Measurements from ENCODE around the gene ABCA9. TPM values are rescaled to one million over a fixed set of nuclear protein-coding genes. Genes with fewer than 3 reads are reported as not detected.

Gene ABCA9
- total and polyA plus RNA-seq, 8 donors: 0.76 to 4.5 (median 2.4) TPM

DNA sequence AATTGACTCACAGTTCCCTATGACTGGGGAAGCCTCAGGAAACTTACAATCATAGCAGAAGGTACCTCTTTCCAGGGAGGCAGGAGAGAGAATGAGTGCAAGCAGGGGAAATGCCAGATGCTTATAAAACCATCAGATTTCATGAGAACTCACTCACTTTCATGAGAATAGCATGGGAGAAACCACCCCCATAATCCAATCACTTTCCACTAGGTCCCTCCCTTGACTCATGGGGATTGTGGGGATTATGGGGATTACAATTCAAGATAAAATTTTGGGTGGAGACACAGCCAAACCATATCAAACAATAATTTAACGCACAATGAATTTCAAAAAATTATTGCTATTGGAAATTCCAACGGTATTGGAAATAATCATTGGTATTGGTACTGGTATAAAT lies 15.1 kb downstream of the ABCA9 start:
- intact Hi-C loops (cut with DNase I): no loop called here
- TF ChIP-seq, protein P1, sequence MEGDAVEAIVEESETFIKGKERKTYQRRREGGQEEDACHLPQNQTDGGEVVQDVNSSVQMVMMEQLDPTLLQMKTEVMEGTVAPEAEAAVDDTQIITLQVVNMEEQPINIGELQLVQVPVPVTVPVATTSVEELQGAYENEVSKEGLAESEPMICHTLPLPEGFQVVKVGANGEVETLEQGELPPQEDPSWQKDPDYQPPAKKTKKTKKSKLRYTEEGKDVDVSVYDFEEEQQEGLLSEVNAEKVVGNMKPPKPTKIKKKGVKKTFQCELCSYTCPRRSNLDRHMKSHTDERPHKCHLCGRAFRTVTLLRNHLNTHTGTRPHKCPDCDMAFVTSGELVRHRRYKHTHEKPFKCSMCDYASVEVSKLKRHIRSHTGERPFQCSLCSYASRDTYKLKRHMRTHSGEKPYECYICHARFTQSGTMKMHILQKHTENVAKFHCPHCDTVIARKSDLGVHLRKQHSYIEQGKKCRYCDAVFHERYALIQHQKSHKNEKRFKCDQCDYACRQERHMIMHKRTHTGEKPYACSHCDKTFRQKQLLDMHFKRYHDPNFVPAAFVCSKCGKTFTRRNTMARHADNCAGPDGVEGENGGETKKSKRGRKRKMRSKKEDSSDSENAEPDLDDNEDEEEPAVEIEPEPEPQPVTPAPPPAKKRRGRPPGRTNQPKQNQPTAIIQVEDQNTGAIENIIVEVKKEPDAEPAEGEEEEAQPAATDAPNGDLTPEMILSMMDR (IDR thresholded peaks at IDR 0.05): no peak
- no peak for ATAC-seq

DNA sequence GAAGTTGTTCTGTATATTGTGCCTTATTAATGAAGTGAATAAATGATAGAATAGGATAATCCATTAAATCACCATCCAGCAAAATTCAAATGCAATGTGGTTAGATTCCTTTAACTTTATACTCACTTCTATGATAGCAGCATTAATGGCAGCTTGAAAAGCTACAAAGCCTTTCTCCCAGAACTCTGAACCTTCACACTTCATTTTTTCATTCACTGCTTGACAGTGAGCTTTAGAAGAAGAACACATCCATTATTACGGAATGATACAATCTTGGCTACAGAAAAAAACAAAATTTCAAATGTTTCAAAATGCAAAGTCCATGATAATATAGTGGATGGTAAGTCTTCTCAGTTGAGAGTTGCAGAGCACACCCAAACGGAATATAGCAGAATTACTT lies 16.4 kb downstream of the ABCA9 start:
- Histone ChIP-seq H3K4me3 (no peak overlapping the region), H3K36me3 (no peaks in the 10 kb centered on the region), H3K27me3 (no peaks in the 10 kb centered on the region), H3K9me3 (peaks cover 0 to 3% (median 0%) of the 10 kb centered on the region in 4 donors), H3K27ac (no peak overlapping the region), H3K4me1 (peaks cover 7 to 16% (median 16%) of the 10 kb centered on the region in 3 donors)
- no peak for ATAC-seq
- intact Hi-C loops (cut with DNase I): no loop called here
- no peak for DNase-seq
- WGBS, 2 donors: 98 to 99% methylated on average over 2 of the region's 2 CpGs
- FAIRE-seq: no peak
- TF ChIP-seq, protein P1 (IDR thresholded peaks at IDR 0.05): no peak

More for the DNA sequence above, 15.1 kb downstream of the ABCA9 start:
- DNase-seq (no peak), FAIRE-seq (no peak)
- Histone ChIP-seq H3K27me3 (no peaks in the 10 kb centered on the region), H3K27ac (no peak overlapping the region), H3K4me1 (peaks cover 7 to 21% (median 16%) of the 10 kb centered on the region in 3 donors), H3K4me3 (no peak overlapping the region), H3K36me3 (no peaks in the 10 kb centered on the region), H3K9me3 (peaks cover 0 to 3% (median 0%) of the 10 kb centered on the region in 4 donors)
- 97 to 99% methylated on average over 2 of the region's 2 CpGs for WGBS, 2 donors

DNA sequence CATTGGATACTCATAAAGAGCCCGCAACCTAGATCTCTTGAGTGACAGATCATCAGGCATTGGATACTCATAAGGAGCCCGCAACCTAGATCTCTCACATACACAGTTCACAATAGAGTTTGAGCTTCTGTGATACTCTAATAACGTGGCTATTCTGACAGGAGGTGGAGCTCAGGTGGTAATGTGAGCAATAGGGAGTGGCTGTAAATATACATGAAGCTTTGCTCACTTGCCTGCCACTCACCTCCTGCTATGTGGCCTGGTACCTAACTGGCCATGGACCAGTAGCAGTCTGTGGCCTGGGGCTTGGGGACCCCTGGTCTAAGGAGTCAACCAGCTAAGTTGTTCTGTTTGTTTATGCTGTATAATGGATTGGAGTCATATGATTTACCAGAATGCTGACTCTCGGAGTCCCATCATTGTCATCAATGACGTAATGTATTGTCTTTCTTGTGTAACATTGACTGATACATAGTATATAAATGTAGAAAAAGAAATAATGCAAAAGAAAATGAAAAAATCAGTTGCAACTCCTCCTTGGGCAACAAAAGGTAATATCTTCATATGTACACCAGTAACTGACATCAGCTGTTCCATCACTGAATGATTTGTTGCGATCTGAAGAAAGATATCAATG lies 17.5 kb downstream of the ABCA9 start:
- H3K27ac ChIP-seq: no peak overlapping the region
- ATAC-seq (no peak), DNase-seq (no peak), FAIRE-seq (no peak)
- H3K4me3 ChIP-seq: no peak overlapping the region
- intact Hi-C loops (cut with DNase I): no loop called here
- H3K27me3 ChIP-seq: no peaks in the 10 kb centered on the region
- H3K9me3 ChIP-seq: peaks cover 0 to 3% (median 0%) of the 10 kb centered on the region in 4 donors
- H3K4me1 ChIP-seq: peaks cover 6 to 15% (median 8%) of the 10 kb centered on the region in 3 donors
- 90% methylated on average over 6 of the region's 6 CpGs for WGBS, 2 donors
- H3K36me3 ChIP-seq: no peaks in the 10 kb centered on the region
- TF ChIP-seq, protein P1 (IDR thresholded peaks at IDR 0.05): no peak

DNA sequence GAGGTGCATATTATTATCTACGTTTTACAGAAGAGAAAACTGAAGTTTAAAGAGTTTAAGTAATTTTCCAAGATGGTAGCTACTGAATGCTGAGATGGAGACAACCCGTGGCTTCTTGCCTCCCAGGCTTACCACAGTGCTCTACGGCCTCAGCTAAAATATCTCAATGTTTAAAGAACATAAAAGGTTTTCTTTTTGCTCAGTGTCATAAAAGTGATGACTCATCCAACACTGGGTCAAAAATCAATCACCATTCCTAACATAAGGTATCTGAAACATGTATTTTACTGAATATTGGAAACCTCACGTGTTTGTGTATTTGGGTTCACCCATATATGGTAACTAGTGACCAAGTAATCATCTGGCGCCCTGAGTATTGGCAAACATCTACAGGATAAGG lies 18.4 kb downstream of the ABCA9 start:
- DNase-seq (no peak), FAIRE-seq (no peak), ATAC-seq (no peak)
- no peak overlapping the region for H3K4me3 ChIP-seq
- no peaks in the 10 kb centered on the region for H3K36me3 ChIP-seq
- H3K4me1 ChIP-seq: peaks cover 0 to 8% (median 0%) of the 10 kb centered on the region in 3 donors
- H3K27me3 ChIP-seq: no peaks in the 10 kb centered on the region
- intact Hi-C loops (cut with DNase I): no loop called here
- 79 to 84% methylated on average over 5 of the region's 5 CpGs for WGBS, 2 donors
- no peak overlapping the region for H3K27ac ChIP-seq
- peaks cover 0 to 3% (median 0%) of the 10 kb centered on the region in 4 donors for H3K9me3 ChIP-seq
- TF ChIP-seq, protein P1 (IDR thresholded peaks at IDR 0.05): no peak

DNA sequence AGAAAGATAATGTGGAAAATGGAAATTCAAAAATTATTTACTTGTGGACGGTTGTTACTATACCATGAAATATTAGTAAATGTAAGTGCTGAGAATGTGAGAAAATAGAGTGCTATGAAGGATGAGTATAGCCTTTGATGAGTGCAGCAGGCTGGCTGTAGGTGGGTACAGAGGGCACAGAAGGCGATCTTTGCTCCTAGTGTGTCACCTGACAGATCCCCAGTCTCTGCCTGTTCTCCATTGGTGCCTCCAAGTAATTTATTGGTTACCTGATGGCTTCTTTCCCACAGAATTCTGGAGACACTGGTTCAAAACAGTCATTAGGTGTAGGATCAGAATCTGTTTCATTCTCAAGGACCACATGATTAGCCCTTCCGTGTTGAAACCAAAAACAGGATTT lies 28.9 kb downstream of the ABCA9 start:
- 74 to 78% methylated on average over 3 of the region's 3 CpGs for WGBS, 2 donors
- no peak overlapping the region for H3K4me3 ChIP-seq
- no peak for DNase-seq
- no peaks in the 10 kb centered on the region for H3K4me1 ChIP-seq
- TF ChIP-seq, protein P1 (IDR thresholded peaks at IDR 0.05): no peak
- intact Hi-C loops (cut with DNase I): no loop called here
- H3K27ac ChIP-seq: no peak overlapping the region
- FAIRE-seq: no peak
- no peaks in the 10 kb centered on the region for H3K9me3 ChIP-seq
- no peaks in the 10 kb centered on the region for H3K27me3 ChIP-seq
- no peaks in the 10 kb centered on the region for H3K36me3 ChIP-seq
- ATAC-seq: no peak
